Iris pigment epithelial cell (primary cell): ENCODE results near the gene ZNF226.
"Not testable (repeated sequence)": the region's sequence is repeated elsewhere in the genome, so short reads cannot be mapped to it uniquely, and the experiment has no call there.

ENCODE experiments used
- DNase-seq: peaks from one replicate; pipeline ENCODE4 v3.0.0-alpha.2; 2011; ENCODE audit warnings: low read depth

The ZNF226 gene

GRCh38 chr19:44212250-44212865 lies 47.5 kb downstream of the ZNF226 start, which contains the start of gene ZNF227:
TSS of gene ZNF227 (plus strand) at chr19:44212532. CDS start at chr19:44217793, 5,261 bp downstream.
- peak; percentile 93 for DNase-seq

GRCh38 chr19:44212866-44213346 lies 48.0 kb downstream of the ZNF226 start:
- peak; percentile 39 for DNase-seq

GRCh38 chr19:44219926-44220325 lies 55.0 kb downstream of the ZNF226 start:
- not testable (repeated sequence) for DNase-seq

- DNase-seq: not testable (repeated sequence)
Observed at GRCh38 chr19:44220761-44221160, 55.9 kb downstream of the ZNF226 start.

GRCh38 chr19:44221291-44221690 lies 56.4 kb downstream of the ZNF226 start:
- not testable (repeated sequence) for DNase-seq
